GM23338 (cell line): Measurements from ENCODE around the gene FTCDNL1.

ENCODE experiments used
- EZH2 ChIP-seq: fragments of 200-600 bp; sonication (generic); IDR thresholded peaks from one replicate; pipeline ENCODE4 v1.8.0; 2017; ENCODE audit warnings: antibody characterized with exemption, mild to moderate bottlenecking, low read depth; ENCODE audit not compliant: unreplicated experiment
- TF ChIP-seq, protein P1 (sequence below), 2 experiments: fragments of 200-600 bp in 1 of 2; sonication (generic) in 1 of 2; conservative IDR thresholded peaks; 2 replicates each; pipeline versions ENCODE4 v1.5.1 to v1.6.1; 2016 to 2017; ENCODE audit warnings: antibody characterized with exemption in 2 of 2, low read depth in 2 of 2, mild to moderate bottlenecking in 2 of 2, moderate library complexity in 1 of 2
- TF ChIP-seq, protein P2 (sequence below): IDR thresholded peaks from 2 replicates; pipeline ENCODE4 v1.6.1; 2016; ENCODE audit warnings: antibody characterized with exemption
- TF ChIP-seq, protein P3 (sequence below): IDR thresholded peaks from one replicate; pipeline ENCODE4 v1.6.1; 2018; ENCODE audit warnings: antibody characterized with exemption; ENCODE audit not compliant: unreplicated experiment

- TF ChIP-seq, protein P1, sequence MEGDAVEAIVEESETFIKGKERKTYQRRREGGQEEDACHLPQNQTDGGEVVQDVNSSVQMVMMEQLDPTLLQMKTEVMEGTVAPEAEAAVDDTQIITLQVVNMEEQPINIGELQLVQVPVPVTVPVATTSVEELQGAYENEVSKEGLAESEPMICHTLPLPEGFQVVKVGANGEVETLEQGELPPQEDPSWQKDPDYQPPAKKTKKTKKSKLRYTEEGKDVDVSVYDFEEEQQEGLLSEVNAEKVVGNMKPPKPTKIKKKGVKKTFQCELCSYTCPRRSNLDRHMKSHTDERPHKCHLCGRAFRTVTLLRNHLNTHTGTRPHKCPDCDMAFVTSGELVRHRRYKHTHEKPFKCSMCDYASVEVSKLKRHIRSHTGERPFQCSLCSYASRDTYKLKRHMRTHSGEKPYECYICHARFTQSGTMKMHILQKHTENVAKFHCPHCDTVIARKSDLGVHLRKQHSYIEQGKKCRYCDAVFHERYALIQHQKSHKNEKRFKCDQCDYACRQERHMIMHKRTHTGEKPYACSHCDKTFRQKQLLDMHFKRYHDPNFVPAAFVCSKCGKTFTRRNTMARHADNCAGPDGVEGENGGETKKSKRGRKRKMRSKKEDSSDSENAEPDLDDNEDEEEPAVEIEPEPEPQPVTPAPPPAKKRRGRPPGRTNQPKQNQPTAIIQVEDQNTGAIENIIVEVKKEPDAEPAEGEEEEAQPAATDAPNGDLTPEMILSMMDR (conservative IDR thresholded peaks at IDR 0.05; ENCODE audit: low read depth in 2 of 2), result no peak
- no peak for TF ChIP-seq EZH2
- TF ChIP-seq, protein P2, sequence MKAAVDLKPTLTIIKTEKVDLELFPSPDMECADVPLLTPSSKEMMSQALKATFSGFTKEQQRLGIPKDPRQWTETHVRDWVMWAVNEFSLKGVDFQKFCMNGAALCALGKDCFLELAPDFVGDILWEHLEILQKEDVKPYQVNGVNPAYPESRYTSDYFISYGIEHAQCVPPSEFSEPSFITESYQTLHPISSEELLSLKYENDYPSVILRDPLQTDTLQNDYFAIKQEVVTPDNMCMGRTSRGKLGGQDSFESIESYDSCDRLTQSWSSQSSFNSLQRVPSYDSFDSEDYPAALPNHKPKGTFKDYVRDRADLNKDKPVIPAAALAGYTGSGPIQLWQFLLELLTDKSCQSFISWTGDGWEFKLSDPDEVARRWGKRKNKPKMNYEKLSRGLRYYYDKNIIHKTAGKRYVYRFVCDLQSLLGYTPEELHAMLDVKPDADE, result no peak
- TF ChIP-seq, protein P3, sequence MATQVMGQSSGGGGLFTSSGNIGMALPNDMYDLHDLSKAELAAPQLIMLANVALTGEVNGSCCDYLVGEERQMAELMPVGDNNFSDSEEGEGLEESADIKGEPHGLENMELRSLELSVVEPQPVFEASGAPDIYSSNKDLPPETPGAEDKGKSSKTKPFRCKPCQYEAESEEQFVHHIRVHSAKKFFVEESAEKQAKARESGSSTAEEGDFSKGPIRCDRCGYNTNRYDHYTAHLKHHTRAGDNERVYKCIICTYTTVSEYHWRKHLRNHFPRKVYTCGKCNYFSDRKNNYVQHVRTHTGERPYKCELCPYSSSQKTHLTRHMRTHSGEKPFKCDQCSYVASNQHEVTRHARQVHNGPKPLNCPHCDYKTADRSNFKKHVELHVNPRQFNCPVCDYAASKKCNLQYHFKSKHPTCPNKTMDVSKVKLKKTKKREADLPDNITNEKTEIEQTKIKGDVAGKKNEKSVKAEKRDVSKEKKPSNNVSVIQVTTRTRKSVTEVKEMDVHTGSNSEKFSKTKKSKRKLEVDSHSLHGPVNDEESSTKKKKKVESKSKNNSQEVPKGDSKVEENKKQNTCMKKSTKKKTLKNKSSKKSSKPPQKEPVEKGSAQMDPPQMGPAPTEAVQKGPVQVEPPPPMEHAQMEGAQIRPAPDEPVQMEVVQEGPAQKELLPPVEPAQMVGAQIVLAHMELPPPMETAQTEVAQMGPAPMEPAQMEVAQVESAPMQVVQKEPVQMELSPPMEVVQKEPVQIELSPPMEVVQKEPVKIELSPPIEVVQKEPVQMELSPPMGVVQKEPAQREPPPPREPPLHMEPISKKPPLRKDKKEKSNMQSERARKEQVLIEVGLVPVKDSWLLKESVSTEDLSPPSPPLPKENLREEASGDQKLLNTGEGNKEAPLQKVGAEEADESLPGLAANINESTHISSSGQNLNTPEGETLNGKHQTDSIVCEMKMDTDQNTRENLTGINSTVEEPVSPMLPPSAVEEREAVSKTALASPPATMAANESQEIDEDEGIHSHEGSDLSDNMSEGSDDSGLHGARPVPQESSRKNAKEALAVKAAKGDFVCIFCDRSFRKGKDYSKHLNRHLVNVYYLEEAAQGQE, result no peak
Measured at GRCh38 chr2:199865905-199866304, 14.9 kb upstream of the FTCDNL1 start.
